Activated CD4-positive, alpha-beta T cell treated with anti-CD3 and anti-CD28 coated beads, Interleukin-2, amount 50 U/mL, for 1 hour (primary cell): Measurements from ENCODE around the gene THUMPD3.

ENCODE experiments used
- DNase-seq: peaks from one replicate; pipeline ENCODE4 v3.0.0-alpha.2; 2020

The THUMPD3 gene

GRCh38 chr3:9398700-9399336, 36.0 kb downstream of the THUMPD3 start:
- DNase-seq, result no peak

- no peak for DNase-seq
Observed at GRCh38 chr3:9399337-9399703, 36.5 kb downstream of the THUMPD3 start.

GRCh38 chr3:9399746-9400145, 36.9 kb downstream of the THUMPD3 start:
- DNase-seq, result no peak

GRCh38 chr3:9400616-9401015, 37.8 kb downstream of the THUMPD3 start:
- no peak for DNase-seq

- DNase-seq, result no peak
Observed at GRCh38 chr3:9401986-9402385, 39.1 kb downstream of the THUMPD3 start.

- no peak for DNase-seq
Observed at GRCh38 chr3:9402410-9403228, 39.8 kb downstream of the THUMPD3 start.

GRCh38 chr3:9403463-9403862, 40.6 kb downstream of the THUMPD3 start:
- DNase-seq, result no peak

- no peak for DNase-seq
Observed at GRCh38 chr3:9404680-9405079, 41.8 kb downstream of the THUMPD3 start.

- no peak for DNase-seq
Observed at GRCh38 chr3:9405756-9406155, 42.9 kb downstream of the THUMPD3 start.

- DNase-seq, result no peak
Observed at GRCh38 chr3:9406856-9407626, 44.2 kb downstream of the THUMPD3 start.

- DNase-seq, result no peak
Observed at GRCh38 chr3:9408061-9408460, 45.2 kb downstream of the THUMPD3 start.

- no peak for DNase-seq
Observed at GRCh38 chr3:9408546-9408945, 45.7 kb downstream of the THUMPD3 start.

- DNase-seq, result no peak
Observed at GRCh38 chr3:9409981-9410854, 47.4 kb downstream of the THUMPD3 start.

- DNase-seq, result no peak
Observed at GRCh38 chr3:9411302-9411701, 48.4 kb downstream of the THUMPD3 start.

- DNase-seq, result no peak
Observed at GRCh38 chr3:9412293-9412692, 49.4 kb downstream of the THUMPD3 start.

GRCh38 chr3:9414826-9415225, 52.0 kb downstream of the THUMPD3 start:
- no peak for DNase-seq

GRCh38 chr3:9415485-9416138, 52.8 kb downstream of the THUMPD3 start:
- no peak for DNase-seq

GRCh38 chr3:9416139-9416780, 53.4 kb downstream of the THUMPD3 start:
- DNase-seq, result no peak

GRCh38 chr3:9420850-9421549, 58.1 kb downstream of the THUMPD3 start:
- no peak for DNase-seq

GRCh38 chr3:9422712-9423424, 60.0 kb downstream of the THUMPD3 start:
- no peak for DNase-seq
